Stimulated activated CD4-positive, alpha-beta T cell treated with anti-CD3 and anti-CD28 coated beads, Interleukin-15, amount 100 ng/mL, for 48 hours (primary cell): ENCODE measurements around the gene NRCAM.
"Not testable (repeated sequence)": the region's sequence is repeated elsewhere in the genome, so short reads cannot be mapped to it uniquely, and the experiment has no call there.

Experiments
- DNase-seq, 2 donors: peaks; one replicate each; pipeline ENCODE4 v3.0.0-alpha.2; 2020; ENCODE audit warnings: low read depth in 2 of 2

NRCAM gene

GRCh38 chr7:108345710-108346336 is 110.4 kb downstream of the NRCAM start:
- no peak for DNase-seq

- no peak for DNase-seq
Measured at GRCh38 chr7:108340856-108341411, 115.3 kb downstream of the NRCAM start.

GRCh38 chr7:108340406-108340805 is 115.8 kb downstream of the NRCAM start:
- DNase-seq: not testable (repeated sequence)

GRCh38 chr7:108335269-108335918 is 120.8 kb downstream of the NRCAM start:
- no peak for DNase-seq

- no peak for DNase-seq
Measured at GRCh38 chr7:108332937-108333336, 123.3 kb downstream of the NRCAM start.

- no peak for DNase-seq
Measured at GRCh38 chr7:108331971-108332370, 124.3 kb downstream of the NRCAM start.

- no peak for DNase-seq
Measured at GRCh38 chr7:108330227-108330626, 126.0 kb downstream of the NRCAM start.

GRCh38 chr7:108329514-108329913 is 126.7 kb downstream of the NRCAM start:
- no peak for DNase-seq

GRCh38 chr7:108328174-108328651 is 128.0 kb downstream of the NRCAM start:
- no peak for DNase-seq

- no peak for DNase-seq
Measured at GRCh38 chr7:108327353-108327752, 128.9 kb downstream of the NRCAM start.

- no peak for DNase-seq
Measured at GRCh38 chr7:108326938-108327337, 129.3 kb downstream of the NRCAM start.

GRCh38 chr7:108324053-108325038 is 131.9 kb downstream of the NRCAM start:
- no peak for DNase-seq

GRCh38 chr7:108322925-108323832 is 133.1 kb downstream of the NRCAM start:
- DNase-seq: no peak

- no peak for DNase-seq
Measured at GRCh38 chr7:108322046-108322445, 134.2 kb downstream of the NRCAM start.

- DNase-seq: no peak
Measured at GRCh38 chr7:108321359-108321758, 134.9 kb downstream of the NRCAM start.

- no peak for DNase-seq
Measured at GRCh38 chr7:108316708-108317107, 139.5 kb downstream of the NRCAM start.

- no peak for DNase-seq
Measured at GRCh38 chr7:108314551-108314950, 141.7 kb downstream of the NRCAM start.

- DNase-seq: no peak
Measured at GRCh38 chr7:108314049-108314448, 142.2 kb downstream of the NRCAM start.

GRCh38 chr7:108313086-108313485 is 143.2 kb downstream of the NRCAM start:
- DNase-seq: no peak

GRCh38 chr7:108311446-108312168 is 144.6 kb downstream of the NRCAM start:
- DNase-seq: no peak
